C4-2B (cell line): ENCODE measurements around the gene NUB1.

Experiments used
- CTCF ChIP-seq: fragments of 450-650 bp; conservative IDR thresholded peaks from 2 replicates; pipeline ENCODE4 v1.5.1; 2017; ENCODE audit warnings: mild to moderate bottlenecking
- ZFX ChIP-seq: fragments of 450-650 bp; IDR thresholded peaks from 2 replicates; pipeline ENCODE4 v1.6.1; 2017

GRCh38 chr7:151394076-151395035 is 52.7 kb downstream of the NUB1 start:
- no peak for TF ChIP-seq CTCF
- no peak for TF ChIP-seq ZFX
